ENCODE measurements around the gene LIG3. TPM values are rescaled to one million over a fixed set of nuclear protein-coding genes. Genes with fewer than 3 reads are reported as not detected.

LIG3 gene
- total RNA-seq, 4 donors from 2014 or later, result 16.9 to 25.4 (median 21.5) TPM

DNA sequence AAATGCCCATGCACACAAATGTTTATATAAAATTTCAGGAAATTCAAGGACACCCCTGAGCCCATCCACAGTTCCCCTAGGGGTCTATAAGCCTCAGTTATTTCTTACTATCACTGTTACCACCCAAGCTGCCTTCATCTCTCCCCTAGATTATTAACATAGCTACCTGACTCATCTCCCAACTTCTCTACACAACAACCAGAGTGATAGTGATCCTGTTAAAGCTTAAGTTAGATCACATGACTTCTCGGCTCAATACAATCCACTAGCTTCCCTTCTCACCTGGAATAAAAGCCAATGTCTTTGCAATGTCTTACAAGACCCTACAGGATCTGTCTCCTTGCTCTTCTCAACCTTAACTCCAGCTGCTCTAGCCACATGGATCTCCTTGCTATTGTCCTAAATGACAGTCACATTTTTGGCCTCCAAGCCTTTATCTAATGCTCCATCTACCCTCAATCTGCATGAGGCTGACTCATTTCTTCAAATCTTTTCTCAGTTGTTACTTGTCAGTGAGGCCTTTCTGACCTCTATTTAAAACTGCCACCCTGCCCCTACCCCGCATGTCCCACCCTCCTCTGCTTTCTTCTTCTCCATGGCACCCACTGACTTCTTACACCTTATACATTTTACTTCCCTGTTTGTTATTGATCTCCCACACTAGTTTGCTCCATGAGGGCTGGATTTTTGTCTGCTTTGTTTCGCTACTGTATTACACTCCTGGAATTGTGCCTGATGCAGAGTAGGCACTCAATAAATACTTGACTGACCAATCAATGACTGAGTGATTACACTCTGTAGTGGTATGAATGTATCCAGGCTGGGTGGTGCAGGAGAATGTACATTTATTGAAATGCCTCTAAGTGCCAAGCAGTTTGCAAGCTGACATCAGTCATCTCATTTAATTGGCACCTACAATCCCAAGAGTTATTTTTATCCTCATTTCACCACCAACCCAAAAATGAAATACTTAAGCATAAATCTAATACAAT is 5.2 kb upstream of the LIG3 start:
- ATAC-seq, result no peak
- in situ Hi-C loops (cut with MboI; ENCODE audit: low sequenced_read_pairs in 4 of 4), result loop anchor here in 3 of 4 donors (25.0 kb wide), 3 partner anchors 112 to 587 kb away; partner anchors contain the start of gene SLFN14 (in 2 of the 3)

DNA sequence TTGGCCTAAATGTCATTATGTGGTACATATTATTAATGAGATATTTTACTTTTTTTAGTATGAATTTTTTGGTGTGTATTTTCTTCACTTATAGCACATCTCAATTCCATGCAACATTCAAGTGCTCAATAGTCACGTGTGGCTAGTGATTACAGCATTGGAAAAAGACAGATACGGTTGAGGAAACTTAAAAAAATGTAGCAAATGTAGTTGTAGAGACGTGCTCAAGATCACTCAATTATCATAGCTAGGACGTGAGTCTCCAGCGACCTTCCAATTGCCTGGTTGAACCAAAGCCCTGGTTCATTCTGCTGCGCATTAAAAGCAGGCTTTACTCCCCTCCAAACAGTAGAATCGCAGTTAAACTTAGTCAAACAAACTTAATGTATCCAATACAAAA is 1.2 kb upstream of the LIG3 start:
- no peaks in the 10 kb centered on the region for H3K27me3 ChIP-seq
- H3K36me3 ChIP-seq, result no peaks in the 10 kb centered on the region
- no peak overlapping the region for H3K4me3 ChIP-seq
- H3K9me3 ChIP-seq, result no peaks in the 10 kb centered on the region
- intact Hi-C loops (cut with DNase I; ENCODE audit: low total_unique reads), result loop anchor here (5.0 kb wide), 1 partner anchor 753 kb away; the partner anchor contains the start of gene RASL10B
- ATAC-seq, result no peak
- no peak for DNase-seq
- peak overlapping the region; percentile 92 to 98 (median 96) for H3K27ac ChIP-seq
- TF ChIP-seq POLR2A (IDR thresholded peaks at IDR 0.05), result no peak
- TF ChIP-seq, protein P1, sequence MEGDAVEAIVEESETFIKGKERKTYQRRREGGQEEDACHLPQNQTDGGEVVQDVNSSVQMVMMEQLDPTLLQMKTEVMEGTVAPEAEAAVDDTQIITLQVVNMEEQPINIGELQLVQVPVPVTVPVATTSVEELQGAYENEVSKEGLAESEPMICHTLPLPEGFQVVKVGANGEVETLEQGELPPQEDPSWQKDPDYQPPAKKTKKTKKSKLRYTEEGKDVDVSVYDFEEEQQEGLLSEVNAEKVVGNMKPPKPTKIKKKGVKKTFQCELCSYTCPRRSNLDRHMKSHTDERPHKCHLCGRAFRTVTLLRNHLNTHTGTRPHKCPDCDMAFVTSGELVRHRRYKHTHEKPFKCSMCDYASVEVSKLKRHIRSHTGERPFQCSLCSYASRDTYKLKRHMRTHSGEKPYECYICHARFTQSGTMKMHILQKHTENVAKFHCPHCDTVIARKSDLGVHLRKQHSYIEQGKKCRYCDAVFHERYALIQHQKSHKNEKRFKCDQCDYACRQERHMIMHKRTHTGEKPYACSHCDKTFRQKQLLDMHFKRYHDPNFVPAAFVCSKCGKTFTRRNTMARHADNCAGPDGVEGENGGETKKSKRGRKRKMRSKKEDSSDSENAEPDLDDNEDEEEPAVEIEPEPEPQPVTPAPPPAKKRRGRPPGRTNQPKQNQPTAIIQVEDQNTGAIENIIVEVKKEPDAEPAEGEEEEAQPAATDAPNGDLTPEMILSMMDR (IDR thresholded peaks at IDR 0.05 in 4 of 5, conservative IDR thresholded peaks at IDR 0.05 in 1 of 5), result no peak
- peaks cover 16 to 30% of the 10 kb centered on the region in 2 donors for H3K4me1 ChIP-seq
- in situ Hi-C loops (cut with MboI; ENCODE audit: low sequenced_read_pairs in 4 of 4), result loop anchor here in 3 of 4 donors (25.0 kb wide), 2 partner anchors 108 to 583 kb away; partner anchors contain the start of gene SLFN14 (in 2 of the 3)

More for the DNA sequence above, 5.2 kb upstream of the LIG3 start:
- no peak for DNase-seq
- Histone ChIP-seq H3K36me3 (no peaks in the 10 kb centered on the region), H3K4me1 (peaks cover 4 to 9% of the 10 kb centered on the region in 2 donors), H3K27ac (no peak overlapping the region), H3K9me3 (no peaks in the 10 kb centered on the region), H3K27me3 (no peaks in the 10 kb centered on the region), H3K4me3 (no peak overlapping the region)
- TF ChIP-seq, protein P1 (IDR thresholded peaks at IDR 0.05 in 4 of 5, conservative IDR thresholded peaks at IDR 0.05 in 1 of 5), result no peak
- no peak for TF ChIP-seq POLR2A (IDR thresholded peaks at IDR 0.05)
- intact Hi-C loops (cut with DNase I; ENCODE audit: low total_unique reads), result loop anchor here (5.0 kb wide), 1 partner anchor 757 kb away; the partner anchor contains the start of gene RASL10B

GRCh38 chr17:34979650-34980352 is 511 bp upstream of the LIG3 start:
- Histone ChIP-seq H3K27me3 (no peaks in the 10 kb centered on the region), H3K4me3 (peak overlapping the region; percentile 81 to 99 (median 86)), H3K9me3 (no peaks in the 10 kb centered on the region), H3K36me3 (peaks cover 0 to 2% of the 10 kb centered on the region in 2 donors), H3K4me1 (peaks cover 16 to 30% of the 10 kb centered on the region in 2 donors), H3K27ac (peak overlapping the region; percentile 92 to 98 (median 96))
- peak; percentile 6 to 14 for ATAC-seq
- no peak for DNase-seq
- no peak for TF ChIP-seq POLR2A (IDR thresholded peaks at IDR 0.05)
- TF ChIP-seq, protein P1 (IDR thresholded peaks at IDR 0.05 in 4 of 5, conservative IDR thresholded peaks at IDR 0.05 in 1 of 5), result no peak
- intact Hi-C loops (cut with DNase I; ENCODE audit: low total_unique reads) (loop anchor here (1.0 to 10.0 kb wide), 7 partner anchors 18 to 752 kb away; partner anchors contain the start of genes CCT6B, RASL10B, RFFL and SLFN5), in situ Hi-C loops (cut with MboI; ENCODE audit: low sequenced_read_pairs in 4 of 4) (loop anchor here in 3 of 4 donors (25.0 kb wide), 2 partner anchors 108 to 582 kb away; partner anchors contain the start of gene SLFN14 (in 2 of the 3))

Data from gastrocnemius medialis (tissue), 4 donors.